WTC11 (cell line): Measurements from ENCODE around the gene GOLPH3. TPM values are rescaled to one million over a fixed set of nuclear protein-coding genes. Genes with fewer than 3 reads are reported as not detected.
A peak's percentile ranks its signal among the peaks of the same experiment; 100 is the strongest.

Source experiments
- ATAC-seq: fragments of 200-7000 bp; cut with Tn5 transposase; 2 replicates; pipeline ENCODE4 v1.10.0; 2021; ENCODE audit warnings: mild to moderate bottlenecking, moderate library complexity
- CTCF ChIA-PET: fragments of 300-600 bp; sonication (Branson Sonifier 250); formaldehyde crosslinking; loops from one replicate; lab custom pipeline; 2021; ENCODE audit warnings: antibody characterized with exemption; lab: Charles Lee
- POLR2A ChIA-PET: fragments of 350-600 bp; sonication (Branson Sonifier 250); formaldehyde crosslinking; loops from one replicate; lab custom pipeline; 2021; ENCODE audit warnings: antibody characterized with exemption; lab: Charles Lee
- DNase-seq: peaks from one replicate; pipeline ENCODE4 v3.0.0; 2021; ENCODE audit warnings: low spot score
- H3K27ac Mint-ChIP-seq: 2 replicates; pipeline ENCODE4 v1.8.0; 2021; ENCODE audit warnings: mixed read lengths
- H3K27me3 Mint-ChIP-seq: 2 replicates; pipeline ENCODE4 v1.8.0; 2021; ENCODE audit warnings: low read depth, mild to moderate bottlenecking, moderate library complexity, mixed read lengths
- H3K36me3 Mint-ChIP-seq: 2 replicates; pipeline ENCODE4 v1.8.0; 2021; ENCODE audit warnings: mixed read lengths
- H3K4me1 Mint-ChIP-seq: 2 replicates; pipeline ENCODE4 v1.8.0; 2022; ENCODE audit warnings: mixed read lengths
- H3K4me3 Mint-ChIP-seq: 2 replicates; pipeline ENCODE4 v1.8.0; 2021; ENCODE audit warnings: mild to moderate bottlenecking, moderate library complexity, mixed read lengths
- H3K9me3 Mint-ChIP-seq: 2 replicates; pipeline ENCODE4 v1.8.0; 2021; ENCODE audit warnings: mixed read lengths
- CTCF ChIP-seq: fragments of 200-600 bp; IDR thresholded peaks from 2 replicates; pipeline ENCODE4 v1.8.0; 2022; ENCODE audit warnings: antibody characterized with exemption
- ELF4 ChIP-seq: sonication (generic); formaldehyde crosslinking; IDR thresholded peaks from 2 replicates; pipeline ENCODE4 v1.8.1; 2022; ENCODE audit warnings: low read depth, mild to moderate bottlenecking, moderate library complexity, missing genetic modification reagents
- HMGA2 ChIP-seq: fragments of 250-450 bp; sonication (Bioruptor Pico); IDR thresholded peaks from 2 replicates; pipeline ENCODE4 v1.4.0; 2021; ENCODE audit warnings: mild to moderate bottlenecking, moderate library complexity
- NR1H2 ChIP-seq: sonication (generic); formaldehyde crosslinking; IDR thresholded peaks from 2 replicates; pipeline ENCODE4 v1.9.0; 2021; ENCODE audit warnings: mild to moderate bottlenecking, moderate library complexity, missing genetic modification reagents
- OVOL2 ChIP-seq: fragments of 250-450 bp; sonication (Bioruptor Pico); IDR thresholded peaks from 2 replicates; pipeline ENCODE4 v1.9.0; 2021; ENCODE audit warnings: mild to moderate bottlenecking, borderline replicate concordance
- TEAD1 ChIP-seq: sonication (generic); formaldehyde crosslinking; IDR thresholded peaks from 2 replicates; pipeline ENCODE4 v1.8.0; 2022; ENCODE audit warnings: mild to moderate bottlenecking, missing genetic modification reagents
- USF2 ChIP-seq: sonication (generic); formaldehyde crosslinking; IDR thresholded peaks from 2 replicates; pipeline ENCODE4 v1.8.1; 2023; ENCODE audit warnings: mild to moderate bottlenecking, missing genetic modification reagents, moderate library complexity
- ZNF263 ChIP-seq: sonication (generic); formaldehyde crosslinking; IDR thresholded peaks from 2 replicates; pipeline ENCODE4 v1.8.1; 2022; ENCODE audit warnings: low read depth, mild to moderate bottlenecking, moderate library complexity, missing genetic modification reagents
- ZNF281 ChIP-seq: sonication (generic); formaldehyde crosslinking; IDR thresholded peaks from 2 replicates; pipeline ENCODE4 v1.8.0; 2023; ENCODE audit warnings: mild to moderate bottlenecking, missing genetic modification reagents
- total RNA-seq: library from RNA; stranded (reverse); gene quantifications from 3 replicates; pipeline ENCODE4 v1.2.3, GENCODE V29; 2021

Gene GOLPH3
- total RNA-seq, 1 experiment from 2014 or later: 101 TPM

GRCh38 chr5:32092938-32093812, 80.9 kb downstream of the GOLPH3 start:
- peak; percentile 94 for ATAC-seq
- Mint-ChIP-seq H3K4me1 (peaks cover 5% of the 10 kb centered on the region), H3K27ac (0 out of 2 replicates have a peak overlapping the region, but pooled peaks have one; percentile 41), H3K4me3 (no peak overlapping the region), H3K36me3 (peaks cover 4% of the 10 kb centered on the region), H3K9me3 (no peaks in the 10 kb centered on the region), H3K27me3 (no peaks in the 10 kb centered on the region)
- peak; percentile 58 for TF ChIP-seq CTCF
- 0 out of 2 replicates have a peak, but pooled peaks have one; percentile 18 for TF ChIP-seq ZNF263 (CRISPR knock-in tag)
- no peak for TF ChIP-seq OVOL2
- TF ChIP-seq TEAD1 (CRISPR knock-in tag): no peak
- TF ChIP-seq ELF4: no peak
- TF ChIP-seq ZNF281: no peak
- ChIA-PET POLR2A (interaction anchor here (0.5 to 1.0 kb wide), 2 partner anchors 238 to 257 kb away, joined by 3 to 4 read pairs; no protein-coding TSS in a partner anchor), CTCF (interaction anchor here (0.5 to 2.4 kb wide), 60 partner anchors 8 to 561 kb away, joined by 3 to 46 read pairs (median 4); partner anchors contain the start of genes C5orf22, DROSHA, GOLPH3 and PDZD2)
- peak; percentile 77 for DNase-seq

- TF ChIP-seq USF2 (CRISPR knock-in tag) (no peak), NR1H2 (CRISPR knock-in tag) (no peak), HMGA2 (CRISPR knock-in tag) (no peak)
- ChIA-PET CTCF (interaction anchor here (0.8 to 1.6 kb wide), 4 partner anchors 14 to 282 kb away, joined by 3 to 6 read pairs (median 4); no protein-coding TSS in a partner anchor), POLR2A (no interaction called here)
- Mint-ChIP-seq H3K27ac (peak overlapping the region; percentile 36; the same call in 1 of the 2 replicates), H3K4me1 (peaks cover 5% of the 10 kb centered on the region), H3K36me3 (no peaks in the 10 kb centered on the region; the same call in 1 of the 2 replicates), H3K4me3 (no peak overlapping the region), H3K9me3 (no peaks in the 10 kb centered on the region), H3K27me3 (no peaks in the 10 kb centered on the region)
- DNase-seq (no peak), ATAC-seq (no peak)
These were observed 83.4 kb downstream of the GOLPH3 start for GRCh38 chr5:32090755-32091128.

GRCh38 chr5:32090026-32090754, 83.9 kb downstream of the GOLPH3 start:
- no peak overlapping the region for H3K27ac Mint-ChIP-seq
- peaks cover 5% of the 10 kb centered on the region for H3K4me1 Mint-ChIP-seq
- POLR2A ChIA-PET: interaction anchor here (0.6 kb wide), 1 partner anchor 14 kb away, joined by 7 read pairs; no protein-coding TSS in a partner anchor
- no peaks in the 10 kb centered on the region for H3K27me3 Mint-ChIP-seq
- no peak for DNase-seq
- TF ChIP-seq ELF4: no peak
- TF ChIP-seq, all 79 proteins: peak for 0
- Mint-ChIP-seq H3K4me3 (no peak overlapping the region), H3K9me3 (no peaks in the 10 kb centered on the region), H3K36me3 (no peaks in the 10 kb centered on the region; the same call in 1 of the 2 replicates)
- CTCF ChIA-PET: interaction anchor here (0.8 to 1.6 kb wide), 3 partner anchors 13 to 265 kb away, joined by 3 to 6 read pairs (median 5); no protein-coding TSS in a partner anchor
- ATAC-seq: no peak
